Left cardiac atrium (tissue), 4 donors: ENCODE results near the gene RIMBP2. TPM values are rescaled to one million over a fixed set of nuclear protein-coding genes. Genes with fewer than 3 reads are reported as not detected.
"Not testable (repeated sequence)": the region's sequence is repeated elsewhere in the genome, so short reads cannot be mapped to it uniquely, and the experiment has no call there.

Experiments used
- ATAC-seq, 2 donors: fragments of 200-7000 bp; cut with Tn5 transposase; one replicate each; pipeline ENCODE4 v1.9.1; 2020; ENCODE audit warnings: mild to moderate bottlenecking in 2 of 2, moderate library complexity in 2 of 2
- DNase-seq: peaks from one replicate; pipeline ENCODE4 v3.0.0-alpha.2; 2020
- intact Hi-C, 2 donors: fragments of 100-400 bp; cut with DNase I; formaldehyde crosslinking; loops; one replicate each; pipeline versions ENCODE4 v1.14.1 to v1.15.1; 2022 to 2023
- total RNA-seq, 2 donors: library from RNA; stranded (reverse); fragmentation: NEBNext Ultra II Directional; extraction: Animal tissue kit (Norgen Biotek cat#: 25700); gene quantifications; one replicate each; pipeline ENCODE4 v1.2.1, GENCODE V29; 2021
- donor health status: DM: no; HTN: yes; CAD: no.
- donor health status: DM: no; HTN: yes; CAD: no; lungs with severe emphysema.
- donor health status: DM: yes; HTN: yes; CAD: no.
- donor health status: Dilated cardiomyopathy.

RIMBP2 gene
- total RNA-seq, 2 donors from 2014 or later: 0.31 to 0.44 TPM

- intact Hi-C loops: no loop called here
- ATAC-seq (no peak), DNase-seq (no peak)
Observed at GRCh38 chr12:130742112-130742511, 26.0 kb upstream of the RIMBP2 start.

- ATAC-seq (no peak), DNase-seq (no peak)
- intact Hi-C loops: no loop called here
Observed at GRCh38 chr12:130739571-130739970, 23.5 kb upstream of the RIMBP2 start.

GRCh38 chr12:130738403-130738802 lies 22.3 kb upstream of the RIMBP2 start:
- DNase-seq, ATAC-seq, intact Hi-C loops: not testable (repeated sequence)

GRCh38 chr12:130737731-130738130 lies 21.6 kb upstream of the RIMBP2 start:
- intact Hi-C loops: no loop called here
- no peak for ATAC-seq
- no peak for DNase-seq

GRCh38 chr12:130729344-130729743 lies 13.2 kb upstream of the RIMBP2 start:
- ATAC-seq (no peak), DNase-seq (no peak)
- intact Hi-C loops: no loop called here

GRCh38 chr12:130728158-130729058 lies 12.3 kb upstream of the RIMBP2 start:
- DNase-seq (no peak), ATAC-seq (no peak)
- intact Hi-C loops: no loop called here

GRCh38 chr12:130719263-130719859 lies 3.3 kb upstream of the RIMBP2 start:
- no peak for ATAC-seq
- intact Hi-C loops: no loop called here
- DNase-seq: no peak

- ATAC-seq (no peak), DNase-seq (no peak)
- intact Hi-C loops: no loop called here
Observed at GRCh38 chr12:130717752-130718151, 1.7 kb upstream of the RIMBP2 start.

GRCh38 chr12:130716969-130717366 lies 869 bp upstream of the RIMBP2 start:
- DNase-seq: no peak
- ATAC-seq: no peak
- intact Hi-C loops: no loop called here

GRCh38 chr12:130715150-130715997 lies 725 bp downstream of the RIMBP2 start:
- intact Hi-C loops: no loop called here
- ATAC-seq (peak; percentile 35 to 57), DNase-seq (no peak)

- DNase-seq: no peak
- intact Hi-C loops: no loop called here
- peak; percentile 38 to 50 for ATAC-seq
Observed at GRCh38 chr12:130714591-130715149, 1.4 kb downstream of the RIMBP2 start.

GRCh38 chr12:130714091-130714590 lies 2.0 kb downstream of the RIMBP2 start:
- intact Hi-C loops: no loop called here
- no peak for DNase-seq
- ATAC-seq: peak; percentile 33 to 42

- ATAC-seq: no peak
- no peak for DNase-seq
- intact Hi-C loops: no loop called here
Observed at GRCh38 chr12:130713581-130713991, 2.5 kb downstream of the RIMBP2 start.

GRCh38 chr12:130712346-130713065 lies 3.6 kb downstream of the RIMBP2 start:
- no peak for DNase-seq
- no peak for ATAC-seq
- intact Hi-C loops: no loop called here

- no peak for DNase-seq
- intact Hi-C loops: no loop called here
- no peak for ATAC-seq
Observed at GRCh38 chr12:130711756-130712155, 4.3 kb downstream of the RIMBP2 start.

- no peak for DNase-seq
- intact Hi-C loops: no loop called here
- no peak for ATAC-seq
Observed at GRCh38 chr12:130710733-130711080, 5.4 kb downstream of the RIMBP2 start.

- intact Hi-C loops: no loop called here
- DNase-seq (no peak), ATAC-seq (no peak)
Observed at GRCh38 chr12:130709971-130710732, 5.9 kb downstream of the RIMBP2 start.
